HEK293 (cell line): ENCODE data around the gene BTBD18.

Experiments
- CTCF ChIA-PET: fragments of 350-600 bp; formaldehyde crosslinking; extraction: SDS; loops from one replicate; lab custom pipeline; 2021; ENCODE audit warnings: antibody characterized with exemption; lab: Yijun Ruan, JAX
- POLR2A ChIA-PET: fragments of 300-600 bp; formaldehyde crosslinking; extraction: SDS; loops from one replicate; lab custom pipeline; 2020; ENCODE audit warnings: antibody characterized with exemption, inconsistent platforms; lab: Yijun Ruan, JAX
- H3K27ac ChIP-seq: fragments of 200-500 bp; sonication (Bioruptor generic); 2 replicates; pipeline ENCODE4 v1.5.1; 2014; ENCODE audit warnings: low read depth, low read length, control low read depth, inconsistent platforms; ENCODE audit errors: extremely low read depth
- H3K36me3 ChIP-seq, 2 experiments: fragments of 200-500 bp in 1 of 2; sonication (Bioruptor generic) in 1 of 2; 1 replicate in 1 of 2; 2 replicates in 1 of 2; pipeline ENCODE4 v1.5.1; 2014 to 2017; ENCODE audit warnings: inconsistent platforms in 2 of 2, low read length in 2 of 2; ENCODE audit not compliant: control insufficient read depth in 2 of 2, insufficient read depth in 1 of 2
- H3K4me1 ChIP-seq: fragments of 200-500 bp; sonication (Bioruptor generic); 2 replicates; pipeline ENCODE4 v1.5.1; 2014; ENCODE audit warnings: mild to moderate bottlenecking, low read length, inconsistent platforms; ENCODE audit not compliant: control insufficient read depth, insufficient read depth
- H3K4me3 ChIP-seq: 2 replicates; pipeline ENCODE4 v1.5.1; 2011; ENCODE audit warnings: low read depth, mild to moderate bottlenecking, control low read depth, low read length, moderate library complexity
- H3K9me3 ChIP-seq: fragments of 200-500 bp; sonication (Bioruptor generic); 2 replicates; pipeline ENCODE4 v1.5.1; 2014; ENCODE audit warnings: low read depth, low read length, inconsistent platforms; ENCODE audit not compliant: control insufficient read depth, insufficient read depth
- FEZF1 ChIP-seq: fragments of 450-650 bp; formaldehyde crosslinking; IDR thresholded peaks from 2 replicates; pipeline ENCODE4 v1.5.1; 2016; ENCODE audit warnings: missing biosample characterization, missing genetic modification characterization
- KLF16 ChIP-seq: fragments of 450-650 bp; formaldehyde crosslinking; IDR thresholded peaks from 2 replicates; pipeline ENCODE4 v1.5.1; 2017; ENCODE audit warnings: missing biosample characterization, missing genetic modification characterization
- WT1 ChIP-seq: fragments of 450-650 bp; formaldehyde crosslinking; IDR thresholded peaks from 2 replicates; pipeline ENCODE4 v1.5.1; 2016; ENCODE audit warnings: missing biosample characterization, missing genetic modification characterization
- YY2 ChIP-seq: fragments of 450-650 bp; formaldehyde crosslinking; IDR thresholded peaks from 2 replicates; pipeline ENCODE4 v1.5.1; 2016; ENCODE audit warnings: missing biosample characterization, missing genetic modification characterization
- ZNF10 ChIP-seq: fragments of 450-650 bp; formaldehyde crosslinking; IDR thresholded peaks from 2 replicates; pipeline ENCODE4 v1.5.1; 2017; ENCODE audit warnings: missing biosample characterization, missing genetic modification characterization
- ZNF239 ChIP-seq: fragments of 450-650 bp; formaldehyde crosslinking; IDR thresholded peaks from 2 replicates; pipeline ENCODE4 v1.5.1; 2016; ENCODE audit warnings: missing biosample characterization, missing genetic modification characterization
- ZNF335 ChIP-seq: fragments of 450-650 bp; formaldehyde crosslinking; conservative IDR thresholded peaks from 2 replicates; pipeline ENCODE4 v1.5.1; 2016; ENCODE audit warnings: missing biosample characterization, missing genetic modification characterization
- ZNF350 ChIP-seq: fragments of 450-650 bp; formaldehyde crosslinking; IDR thresholded peaks from 2 replicates; pipeline ENCODE4 v1.5.0; 2017; ENCODE audit warnings: missing biosample characterization, mild to moderate bottlenecking, missing genetic modification characterization
- ZNF394 ChIP-seq: fragments of 450-650 bp; formaldehyde crosslinking; IDR thresholded peaks from 2 replicates; pipeline ENCODE4 v1.5.1; 2016; ENCODE audit warnings: missing biosample characterization, missing genetic modification characterization, mild to moderate bottlenecking, moderate library complexity, borderline replicate concordance
- ZNF48 ChIP-seq: fragments of 450-650 bp; formaldehyde crosslinking; IDR thresholded peaks from 2 replicates; pipeline ENCODE4 v1.5.1; 2016; ENCODE audit warnings: missing biosample characterization, missing genetic modification characterization
- ZNF544 ChIP-seq: fragments of 450-650 bp; formaldehyde crosslinking; IDR thresholded peaks from 2 replicates; pipeline ENCODE4 v1.5.0; 2017; ENCODE audit warnings: missing biosample characterization, missing genetic modification characterization
- ZNF555 ChIP-seq: fragments of 450-650 bp; formaldehyde crosslinking; conservative IDR thresholded peaks from 2 replicates; pipeline ENCODE4 v1.5.1; 2017; ENCODE audit warnings: missing biosample characterization, mild to moderate bottlenecking, missing genetic modification characterization, inconsistent platforms
- ZNF561 ChIP-seq: fragments of 450-650 bp; IDR thresholded peaks from 2 replicates; pipeline ENCODE4 v1.5.1; 2018; ENCODE audit warnings: missing biosample characterization, missing genetic modification characterization, borderline replicate concordance
- ZNF677 ChIP-seq: fragments of 450-650 bp; IDR thresholded peaks from 2 replicates; pipeline ENCODE4 v1.5.0; 2018; ENCODE audit warnings: missing biosample characterization, mild to moderate bottlenecking, missing genetic modification characterization, moderate library complexity
- ZNF701 ChIP-seq: fragments of 450-650 bp; formaldehyde crosslinking; IDR thresholded peaks from 2 replicates; pipeline ENCODE4 v1.5.1; 2016; ENCODE audit warnings: missing biosample characterization, missing genetic modification characterization
- ZNF777 ChIP-seq: fragments of 450-650 bp; formaldehyde crosslinking; IDR thresholded peaks from 2 replicates; pipeline ENCODE4 v1.5.1; 2017; ENCODE audit warnings: missing biosample characterization, missing genetic modification characterization, borderline replicate concordance
- ZSCAN16 ChIP-seq: fragments of 450-650 bp; formaldehyde crosslinking; IDR thresholded peaks from 2 replicates; pipeline ENCODE4 v1.5.1; 2016; ENCODE audit warnings: missing biosample characterization, missing genetic modification characterization
- ZSCAN30 ChIP-seq: fragments of 450-650 bp; IDR thresholded peaks from 2 replicates; pipeline ENCODE4 v1.5.1; 2018; ENCODE audit warnings: missing biosample characterization, mild to moderate bottlenecking, missing genetic modification characterization, moderate library complexity
- ZXDB ChIP-seq: fragments of 450-650 bp; formaldehyde crosslinking; IDR thresholded peaks from 2 replicates; pipeline ENCODE4 v1.5.1; 2016; ENCODE audit warnings: missing biosample characterization, missing genetic modification characterization
- TF ChIP-seq, protein P1 (sequence below): fragments of 450-650 bp; formaldehyde crosslinking; IDR thresholded peaks from 2 replicates; pipeline ENCODE4 v1.5.1; 2016; ENCODE audit warnings: missing biosample characterization, missing genetic modification characterization
- TF ChIP-seq, protein P2 (sequence below): fragments of 450-650 bp; formaldehyde crosslinking; optimal IDR thresholded peaks from 2 replicates; pipeline ENCODE3; 2016; ENCODE audit warnings: missing biosample characterization, mild to moderate bottlenecking, missing genetic modification characterization
- TF ChIP-seq, protein P3 (sequence below): fragments of 450-650 bp; formaldehyde crosslinking; IDR thresholded peaks from 2 replicates; pipeline ENCODE4 v1.5.1; 2016; ENCODE audit warnings: missing biosample characterization, missing genetic modification characterization
- TF ChIP-seq, protein P4 (sequence below): fragments of 450-650 bp; formaldehyde crosslinking; IDR thresholded peaks from 2 replicates; pipeline ENCODE4; 2016; ENCODE audit warnings: missing biosample characterization, missing genetic modification characterization
- TF ChIP-seq, protein P5 (sequence below): IDR thresholded peaks from 2 replicates; pipeline ENCODE4 v1.6.1; 2011; ENCODE audit warnings: mild to moderate bottlenecking, low read depth, low read length, borderline replicate concordance
- TF ChIP-seq, protein P6 (sequence below): fragments of 450-650 bp; formaldehyde crosslinking; IDR thresholded peaks from 2 replicates; pipeline ENCODE4 v1.5.1; 2016; ENCODE audit warnings: missing biosample characterization, missing genetic modification characterization, borderline replicate concordance

The BTBD18 gene

DNA sequence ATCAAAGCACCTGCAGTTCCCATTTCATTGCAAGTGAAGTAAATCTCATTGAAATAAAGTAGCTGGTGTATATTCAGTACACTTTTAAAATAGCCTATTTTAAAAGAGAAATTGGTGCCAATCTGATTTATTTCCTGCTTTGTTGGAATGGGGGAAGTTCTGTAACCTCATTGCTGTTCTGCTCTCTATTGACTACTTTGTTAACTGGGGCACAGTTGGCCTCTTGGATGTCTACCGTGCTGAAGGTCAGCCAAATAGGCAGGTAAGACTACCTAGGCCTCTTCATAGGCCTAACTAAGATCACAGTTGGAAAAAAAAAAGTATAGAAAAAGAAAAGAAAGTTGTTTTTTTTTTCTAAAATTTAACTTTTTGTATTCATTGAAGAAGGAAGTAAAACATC, 19.2 kb upstream of the BTBD18 start:
- Histone ChIP-seq H3K4me1 (peaks cover 4% of the 10 kb centered on the region; the same call in 1 of the 2 replicates), H3K4me3 (no peak overlapping the region)
- TF ChIP-seq ZNF335 (no peak), WT1 (tag by site-specific recombination) (no peak), ZNF777 (tag by site-specific recombination) (no peak), FEZF1 (tag by site-specific recombination) (no peak), ZNF10 (tag by site-specific recombination) (no peak), ZNF394 (tag by site-specific recombination) (no peak), ZNF544 (tag by site-specific recombination) (no peak), ZSCAN16 (tag by site-specific recombination) (no peak), ZNF48 (no peak), KLF16 (tag by site-specific recombination) (no peak), ZNF350 (tag by site-specific recombination) (no peak), ZNF239 (no peak), ZNF561 (no peak)
- TF ChIP-seq, protein P1, sequence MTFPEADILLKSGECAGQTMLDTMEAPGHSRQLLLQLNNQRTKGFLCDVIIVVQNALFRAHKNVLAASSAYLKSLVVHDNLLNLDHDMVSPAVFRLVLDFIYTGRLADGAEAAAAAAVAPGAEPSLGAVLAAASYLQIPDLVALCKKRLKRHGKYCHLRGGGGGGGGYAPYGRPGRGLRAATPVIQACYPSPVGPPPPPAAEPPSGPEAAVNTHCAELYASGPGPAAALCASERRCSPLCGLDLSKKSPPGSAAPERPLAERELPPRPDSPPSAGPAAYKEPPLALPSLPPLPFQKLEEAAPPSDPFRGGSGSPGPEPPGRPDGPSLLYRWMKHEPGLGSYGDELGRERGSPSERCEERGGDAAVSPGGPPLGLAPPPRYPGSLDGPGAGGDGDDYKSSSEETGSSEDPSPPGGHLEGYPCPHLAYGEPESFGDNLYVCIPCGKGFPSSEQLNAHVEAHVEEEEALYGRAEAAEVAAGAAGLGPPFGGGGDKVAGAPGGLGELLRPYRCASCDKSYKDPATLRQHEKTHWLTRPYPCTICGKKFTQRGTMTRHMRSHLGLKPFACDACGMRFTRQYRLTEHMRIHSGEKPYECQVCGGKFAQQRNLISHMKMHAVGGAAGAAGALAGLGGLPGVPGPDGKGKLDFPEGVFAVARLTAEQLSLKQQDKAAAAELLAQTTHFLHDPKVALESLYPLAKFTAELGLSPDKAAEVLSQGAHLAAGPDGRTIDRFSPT (tag by site-specific recombination), result no peak
- TF ChIP-seq, protein P2, sequence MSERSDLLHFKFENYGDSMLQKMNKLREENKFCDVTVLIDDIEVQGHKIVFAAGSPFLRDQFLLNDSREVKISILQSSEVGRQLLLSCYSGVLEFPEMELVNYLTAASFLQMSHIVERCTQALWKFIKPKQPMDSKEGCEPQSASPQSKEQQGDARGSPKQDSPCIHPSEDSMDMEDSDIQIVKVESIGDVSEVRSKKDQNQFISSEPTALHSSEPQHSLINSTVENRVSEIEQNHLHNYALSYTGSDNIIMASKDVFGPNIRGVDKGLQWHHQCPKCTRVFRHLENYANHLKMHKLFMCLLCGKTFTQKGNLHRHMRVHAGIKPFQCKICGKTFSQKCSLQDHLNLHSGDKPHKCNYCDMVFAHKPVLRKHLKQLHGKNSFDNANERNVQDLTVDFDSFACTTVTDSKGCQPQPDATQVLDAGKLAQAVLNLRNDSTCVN (tag by site-specific recombination), result no peak
- TF ChIP-seq, protein P3, sequence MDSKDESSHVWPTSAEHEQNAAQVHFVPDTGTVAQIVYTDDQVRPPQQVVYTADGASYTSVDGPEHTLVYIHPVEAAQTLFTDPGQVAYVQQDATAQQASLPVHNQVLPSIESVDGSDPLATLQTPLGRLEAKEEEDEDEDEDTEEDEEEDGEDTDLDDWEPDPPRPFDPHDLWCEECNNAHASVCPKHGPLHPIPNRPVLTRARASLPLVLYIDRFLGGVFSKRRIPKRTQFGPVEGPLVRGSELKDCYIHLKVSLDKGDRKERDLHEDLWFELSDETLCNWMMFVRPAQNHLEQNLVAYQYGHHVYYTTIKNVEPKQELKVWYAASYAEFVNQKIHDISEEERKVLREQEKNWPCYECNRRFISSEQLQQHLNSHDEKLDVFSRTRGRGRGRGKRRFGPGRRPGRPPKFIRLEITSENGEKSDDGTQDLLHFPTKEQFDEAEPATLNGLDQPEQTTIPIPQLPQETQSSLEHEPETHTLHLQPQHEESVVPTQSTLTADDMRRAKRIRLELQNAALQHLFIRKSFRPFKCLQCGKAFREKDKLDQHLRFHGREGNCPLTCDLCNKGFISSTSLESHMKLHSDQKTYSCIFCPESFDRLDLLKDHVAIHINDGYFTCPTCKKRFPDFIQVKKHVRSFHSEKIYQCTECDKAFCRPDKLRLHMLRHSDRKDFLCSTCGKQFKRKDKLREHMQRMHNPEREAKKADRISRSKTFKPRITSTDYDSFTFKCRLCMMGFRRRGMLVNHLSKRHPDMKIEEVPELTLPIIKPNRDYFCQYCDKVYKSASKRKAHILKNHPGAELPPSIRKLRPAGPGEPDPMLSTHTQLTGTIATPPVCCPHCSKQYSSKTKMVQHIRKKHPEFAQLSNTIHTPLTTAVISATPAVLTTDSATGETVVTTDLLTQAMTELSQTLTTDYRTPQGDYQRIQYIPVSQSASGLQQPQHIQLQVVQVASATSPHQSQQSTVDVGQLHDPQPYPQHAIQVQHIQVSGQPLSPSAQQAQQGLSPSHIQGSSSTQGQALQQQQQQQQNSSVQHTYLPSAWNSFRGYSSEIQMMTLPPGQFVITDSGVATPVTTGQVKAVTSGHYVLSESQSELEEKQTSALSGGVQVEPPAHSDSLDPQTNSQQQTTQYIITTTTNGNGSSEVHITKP, result no peak
- TF ChIP-seq, all 188 proteins: peak for 0
- ChIA-PET POLR2A (no interaction called here), CTCF (interaction anchor here (0.6 to 1.6 kb wide), 2 partner anchors 30 to 83 kb away, joined by 4 to 7 read pairs; no protein-coding TSS in a partner anchor)
- no peaks in the 10 kb centered on the region for H3K9me3 ChIP-seq
- H3K27ac ChIP-seq, result no peak overlapping the region
- no peaks in the 10 kb centered on the region for H3K36me3 ChIP-seq

DNA sequence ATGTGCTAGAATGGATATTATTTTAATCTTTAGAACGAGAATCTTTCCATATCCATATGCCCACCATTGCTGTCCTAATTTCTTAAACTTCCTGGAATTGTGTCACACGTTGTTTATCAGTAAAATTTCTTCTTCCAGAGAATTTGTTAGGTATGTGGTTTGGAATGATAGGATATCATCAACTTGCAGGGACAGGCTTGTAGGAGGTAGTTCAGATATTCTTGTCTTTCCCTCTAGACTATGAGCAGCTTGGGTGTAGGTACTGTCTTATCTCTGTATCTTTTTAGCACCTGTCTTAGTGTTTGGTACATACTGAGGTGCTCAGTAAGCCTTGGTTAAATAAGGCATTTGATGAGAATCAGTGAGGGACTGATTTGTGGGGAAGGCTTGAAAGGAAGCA, 13.4 kb upstream of the BTBD18 start:
- Histone ChIP-seq H3K27ac (no peak overlapping the region), H3K4me1 (peaks cover 8% of the 10 kb centered on the region; the same call in 1 of the 2 replicates), H3K36me3 (no peaks in the 10 kb centered on the region), H3K9me3 (no peaks in the 10 kb centered on the region), H3K4me3 (no peak overlapping the region)
- ChIA-PET POLR2A (interaction anchor here (1.0 to 4.8 kb wide), 4 partner anchors 12 to 23 kb away, joined by 4 to 50 read pairs (median 18); partner anchors contain the start of gene SELENOH), CTCF (interaction anchor here (0.7 to 10.5 kb wide), 6 partner anchors 9 to 54 kb away, joined by 3 to 151 read pairs (median 4); partner anchors contain the start of gene BTBD18)
- TF ChIP-seq ZXDB (no peak), ZNF677 (tag by site-specific recombination) (no peak), KLF16 (tag by site-specific recombination) (no peak), ZSCAN30 (tag by site-specific recombination) (no peak), ZNF555 (tag by site-specific recombination) (no peak), ZNF350 (tag by site-specific recombination) (no peak), ZNF701 (tag by site-specific recombination) (no peak), ZNF544 (tag by site-specific recombination) (no peak), YY2 (tag by site-specific recombination) (no peak)
- TF ChIP-seq, protein P4, sequence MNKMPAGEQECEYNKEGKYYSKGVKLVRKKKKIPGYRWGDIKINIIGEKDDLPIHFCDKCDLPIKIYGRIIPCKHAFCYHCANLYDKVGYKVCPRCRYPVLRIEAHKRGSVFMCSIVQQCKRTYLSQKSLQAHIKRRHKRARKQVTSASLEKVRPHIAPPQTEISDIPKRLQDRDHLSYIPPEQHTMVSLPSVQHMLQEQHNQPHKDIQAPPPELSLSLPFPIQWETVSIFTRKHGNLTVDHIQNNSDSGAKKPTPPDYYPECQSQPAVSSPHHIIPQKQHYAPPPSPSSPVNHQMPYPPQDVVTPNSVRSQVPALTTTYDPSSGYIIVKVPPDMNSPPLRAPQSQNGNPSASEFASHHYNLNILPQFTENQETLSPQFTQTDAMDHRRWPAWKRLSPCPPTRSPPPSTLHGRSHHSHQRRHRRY, result no peak
- TF ChIP-seq, protein P5, sequence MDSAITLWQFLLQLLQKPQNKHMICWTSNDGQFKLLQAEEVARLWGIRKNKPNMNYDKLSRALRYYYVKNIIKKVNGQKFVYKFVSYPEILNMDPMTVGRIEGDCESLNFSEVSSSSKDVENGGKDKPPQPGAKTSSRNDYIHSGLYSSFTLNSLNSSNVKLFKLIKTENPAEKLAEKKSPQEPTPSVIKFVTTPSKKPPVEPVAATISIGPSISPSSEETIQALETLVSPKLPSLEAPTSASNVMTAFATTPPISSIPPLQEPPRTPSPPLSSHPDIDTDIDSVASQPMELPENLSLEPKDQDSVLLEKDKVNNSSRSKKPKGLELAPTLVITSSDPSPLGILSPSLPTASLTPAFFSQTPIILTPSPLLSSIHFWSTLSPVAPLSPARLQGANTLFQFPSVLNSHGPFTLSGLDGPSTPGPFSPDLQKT, result no peak
- TF ChIP-seq, protein P6, sequence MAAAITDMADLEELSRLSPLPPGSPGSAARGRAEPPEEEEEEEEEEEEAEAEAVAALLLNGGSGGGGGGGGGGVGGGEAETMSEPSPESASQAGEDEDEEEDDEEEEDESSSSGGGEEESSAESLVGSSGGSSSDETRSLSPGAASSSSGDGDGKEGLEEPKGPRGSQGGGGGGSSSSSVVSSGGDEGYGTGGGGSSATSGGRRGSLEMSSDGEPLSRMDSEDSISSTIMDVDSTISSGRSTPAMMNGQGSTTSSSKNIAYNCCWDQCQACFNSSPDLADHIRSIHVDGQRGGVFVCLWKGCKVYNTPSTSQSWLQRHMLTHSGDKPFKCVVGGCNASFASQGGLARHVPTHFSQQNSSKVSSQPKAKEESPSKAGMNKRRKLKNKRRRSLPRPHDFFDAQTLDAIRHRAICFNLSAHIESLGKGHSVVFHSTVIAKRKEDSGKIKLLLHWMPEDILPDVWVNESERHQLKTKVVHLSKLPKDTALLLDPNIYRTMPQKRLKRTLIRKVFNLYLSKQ (tag by site-specific recombination), result no peak
